Uterus (tissue), 2 donors: ENCODE data around the gene GSDME.

Source experiments
- POLR2A ChIP-seq, 2 donors: fragments of 450-650 bp; IDR thresholded peaks; one replicate each; pipeline ENCODE4 v1.6.1; 2016; ENCODE audit warnings: antibody characterized with exemption in 2 of 2, mild to moderate bottlenecking in 1 of 2, moderate library complexity in 1 of 2
- TF ChIP-seq, protein P1 (sequence below), 4 experiments: fragments of 200-600 bp in 2 of 4; fragments of 450-650 bp in 2 of 4; sonication (generic) in 2 of 4; IDR thresholded peaks; one replicate each; pipeline ENCODE4 v1.5.1; 2016 to 2019; ENCODE audit warnings: antibody characterized with exemption in 4 of 4, mild to moderate bottlenecking in 2 of 4, moderate library complexity in 1 of 4

DNA sequence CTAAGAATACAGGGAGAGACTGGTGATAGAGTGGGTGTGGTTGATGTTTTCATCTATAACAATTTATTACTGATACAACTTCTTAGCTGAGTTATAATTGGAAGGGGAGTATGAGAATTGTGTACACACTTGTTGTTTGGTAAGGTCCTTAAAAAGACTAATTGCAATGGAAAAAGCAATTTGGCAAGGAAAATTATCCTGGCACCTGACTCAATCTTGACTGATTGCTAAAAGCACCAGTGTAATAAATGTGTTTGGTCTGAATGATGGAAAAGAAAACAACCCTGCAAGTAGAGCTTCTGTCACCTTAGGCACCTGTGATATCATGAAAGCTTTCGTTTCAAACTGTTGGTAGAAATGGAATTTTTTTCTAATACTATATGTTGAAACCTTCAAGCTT, 6.7 kb upstream of the GSDME start:
- no peak for TF ChIP-seq POLR2A (IDR thresholded peaks at IDR 0.05)
- TF ChIP-seq, protein P1, sequence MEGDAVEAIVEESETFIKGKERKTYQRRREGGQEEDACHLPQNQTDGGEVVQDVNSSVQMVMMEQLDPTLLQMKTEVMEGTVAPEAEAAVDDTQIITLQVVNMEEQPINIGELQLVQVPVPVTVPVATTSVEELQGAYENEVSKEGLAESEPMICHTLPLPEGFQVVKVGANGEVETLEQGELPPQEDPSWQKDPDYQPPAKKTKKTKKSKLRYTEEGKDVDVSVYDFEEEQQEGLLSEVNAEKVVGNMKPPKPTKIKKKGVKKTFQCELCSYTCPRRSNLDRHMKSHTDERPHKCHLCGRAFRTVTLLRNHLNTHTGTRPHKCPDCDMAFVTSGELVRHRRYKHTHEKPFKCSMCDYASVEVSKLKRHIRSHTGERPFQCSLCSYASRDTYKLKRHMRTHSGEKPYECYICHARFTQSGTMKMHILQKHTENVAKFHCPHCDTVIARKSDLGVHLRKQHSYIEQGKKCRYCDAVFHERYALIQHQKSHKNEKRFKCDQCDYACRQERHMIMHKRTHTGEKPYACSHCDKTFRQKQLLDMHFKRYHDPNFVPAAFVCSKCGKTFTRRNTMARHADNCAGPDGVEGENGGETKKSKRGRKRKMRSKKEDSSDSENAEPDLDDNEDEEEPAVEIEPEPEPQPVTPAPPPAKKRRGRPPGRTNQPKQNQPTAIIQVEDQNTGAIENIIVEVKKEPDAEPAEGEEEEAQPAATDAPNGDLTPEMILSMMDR (IDR thresholded peaks at IDR 0.05): no peak
